Keratinocyte (primary cell): ENCODE measurements around the gene BAIAP2. TPM values are rescaled to one million over a fixed set of nuclear protein-coding genes. Genes with fewer than 3 reads are reported as not detected.
"Not testable (repeated sequence)": the region's sequence is repeated elsewhere in the genome, so short reads cannot be mapped to it uniquely, and the experiment has no call there.

Source experiments
- DNase-seq: peaks from one replicate; pipeline ENCODE4 v3.0.0-alpha.2; 2011; ENCODE audit warnings: low read depth, missing footprints, low spot score
- FAIRE-seq: peaks from 2 replicates; lab custom pipeline; 2011; peaks lifted over from hg19 to GRCh38; lab: Jason Lieb, UNC
- H2AFZ ChIP-seq: 2 replicates; pipeline ENCODE4 v1.6.0; 2012; ENCODE audit warnings: low read length, control low read depth, inconsistent platforms; ENCODE audit not compliant: control insufficient read depth
- H3K27ac ChIP-seq: 2 replicates; pipeline ENCODE4 v1.5.1; 2011; ENCODE audit warnings: low read length; ENCODE audit not compliant: control insufficient read depth, insufficient read depth
- H3K27me3 ChIP-seq: 3 replicates; pipeline ENCODE4 v1.6.0; 2011; ENCODE audit warnings: low read length; ENCODE audit not compliant: control insufficient read depth, insufficient read depth; ENCODE audit errors: extremely low read depth
- H3K36me3 ChIP-seq, 2 experiments: 2 replicates in 1 of 2; 3 replicates in 1 of 2; pipeline ENCODE4 v1.5.1; 2011; ENCODE audit warnings: low read length in 2 of 2, mild to moderate bottlenecking in 1 of 2; ENCODE audit not compliant: control insufficient read depth in 2 of 2, insufficient read depth in 2 of 2; ENCODE audit errors: extremely low read depth in 1 of 2
- H3K4me1 ChIP-seq: 3 replicates; pipeline ENCODE4 v1.5.1; 2011; ENCODE audit warnings: low read length; ENCODE audit not compliant: control insufficient read depth, insufficient read depth; ENCODE audit errors: extremely low read depth
- H3K4me2 ChIP-seq: 3 replicates; pipeline ENCODE4 v1.6.0; 2011; ENCODE audit warnings: low read depth, low read length; ENCODE audit not compliant: control insufficient read depth, insufficient read depth; ENCODE audit errors: extremely low read depth
- H3K4me3 ChIP-seq, 3 experiments: fragments of 200-600 bp in 1 of 3; sonication (generic) in 1 of 3; 2 replicates in 2 of 3; 3 replicates in 1 of 3; pipeline ENCODE4 v1.5.1; 2011 to 2016; ENCODE audit warnings: low read length in 3 of 3, mild to moderate bottlenecking in 3 of 3, control low read depth in 2 of 3, inconsistent platforms in 1 of 3, low read depth in 1 of 3, mixed read lengths in 1 of 3, mixed run types in 1 of 3, moderate library complexity in 1 of 3; ENCODE audit not compliant: control insufficient read depth in 2 of 3, insufficient read depth in 2 of 3; ENCODE audit errors: extremely low read depth in 1 of 3
- H3K79me2 ChIP-seq: 2 replicates; pipeline ENCODE4 v1.6.0; 2012; ENCODE audit warnings: low read length; ENCODE audit not compliant: control insufficient read depth, insufficient read depth
- H3K9ac ChIP-seq: 3 replicates; pipeline ENCODE4 v1.6.0; 2011; ENCODE audit warnings: low read length; ENCODE audit not compliant: control insufficient read depth, insufficient read depth; ENCODE audit errors: extremely low read depth
- H3K9me1 ChIP-seq: 3 replicates; pipeline ENCODE4 v1.6.0; 2011; ENCODE audit warnings: low read length; ENCODE audit not compliant: control insufficient read depth, insufficient read depth; ENCODE audit errors: extremely low read depth
- H3K9me3 ChIP-seq: 2 replicates; pipeline ENCODE4 v1.5.1; 2012; ENCODE audit warnings: low read depth, low read length; ENCODE audit not compliant: control insufficient read depth
- H4K20me1 ChIP-seq: 3 replicates; pipeline ENCODE4 v1.6.0; 2011; ENCODE audit warnings: low read length; ENCODE audit not compliant: control insufficient read depth, insufficient read depth; ENCODE audit errors: extremely low read depth
- CTCF ChIP-seq, 3 experiments: IDR thresholded peaks in 1 of 3; conservative IDR thresholded peaks in 1 of 3; optimal IDR thresholded peaks in 1 of 3; 2 replicates in 2 of 3; 3 replicates in 1 of 3; pipeline versions ENCODE3 to v1.5.1; 2011; ENCODE audit warnings: low read length in 3 of 3, mild to moderate bottlenecking in 3 of 3, moderate library complexity in 2 of 3, control low read depth in 1 of 3, inconsistent platforms in 1 of 3; ENCODE audit not compliant: insufficient read depth in 2 of 3; ENCODE audit errors: extremely low read depth in 1 of 3
- EZH2 ChIP-seq: IDR thresholded peaks from one replicate; pipeline ENCODE4 v1.6.1; 2012; ENCODE audit warnings: inconsistent platforms, mild to moderate bottlenecking, low read length, moderate library complexity
- dilution Hi-C: fragments of 300-500 bp; cut with MboI; formaldehyde crosslinking; loops from one replicate; pipeline ENCODE4 v1.7.0; 2020; ENCODE audit warnings: low sequenced_read_pairs; ENCODE audit not compliant: extremely low pct_ligation_motif_present
- polyA plus RNA-seq, 5 experiments: library from polyadenylated mRNA; depleted of rRNA in 3 of 5; stranded (reverse) in 3 of 5; stranded (forward) in 1 of 5; unstranded in 1 of 5; fragments of >200 nt; gene quantifications; 1 replicate in 1 of 5; 2 replicates in 3 of 5; 3 replicates in 1 of 5; pipeline versions ENCODE4 v1.2.1 to v1.2.3, GENCODE V29; 2011 to 2012; ENCODE audit warnings: missing spikeins in 2 of 5, low read depth in 1 of 5, low replicate concordance in 1 of 5

BAIAP2 gene
- polyA plus RNA-seq, 1 donor (not counting 4 experiments of a cell fraction or from before 2014, with no cell fraction given), result 56.7 TPM

- Histone ChIP-seq H3K9me1 (no peaks in the 10 kb centered on the region), H3K36me3 (no peaks in the 10 kb centered on the region), H3K27me3 (no peaks in the 10 kb centered on the region), H3K4me3 (no peak overlapping the region), H3K4me2 (no peak overlapping the region), H3K27ac (no peak overlapping the region), H4K20me1 (no peaks in the 10 kb centered on the region), H3K9me3 (peaks cover 5% of the 10 kb centered on the region), H3K79me2 (no peaks in the 10 kb centered on the region), H3K9ac (no peak overlapping the region), H2AFZ (no peak overlapping the region), H3K4me1 (peaks cover 19% of the 10 kb centered on the region)
- FAIRE-seq (no peak), DNase-seq (no peak)
- dilution Hi-C loops, result no loop called here
- no peak for TF ChIP-seq CTCF (optimal IDR thresholded peaks at IDR 0.05 in 1 of 3, IDR thresholded peaks at IDR 0.05 in 1 of 3, conservative IDR thresholded peaks at IDR 0.05 in 1 of 3; ENCODE audit: extremely low read depth in 1 of 3, insufficient read depth in 2 of 3, low read length in 3 of 3)
These were observed 18.4 kb upstream of the BAIAP2 start for GRCh38 chr17:81016575-81016974.

GRCh38 chr17:81017330-81017729 is 17.6 kb upstream of the BAIAP2 start:
- H3K27ac ChIP-seq, H3K9me3 ChIP-seq, H3K27me3 ChIP-seq, FAIRE-seq, H3K4me2 ChIP-seq, H3K36me3 ChIP-seq, H3K79me2 ChIP-seq, H3K9ac ChIP-seq, H3K9me1 ChIP-seq, H3K4me3 ChIP-seq, H2AFZ ChIP-seq, dilution Hi-C loops, DNase-seq, H4K20me1 ChIP-seq: not testable (repeated sequence)
- H3K4me1 ChIP-seq, result peaks cover 15% of the 10 kb centered on the region

GRCh38 chr17:81018044-81018802 is 16.7 kb upstream of the BAIAP2 start:
- Histone ChIP-seq H3K36me3 (no peaks in the 10 kb centered on the region), H3K4me1 (peaks cover 17% of the 10 kb centered on the region), H3K9me3 (peaks cover 5% of the 10 kb centered on the region), H3K79me2 (no peaks in the 10 kb centered on the region), H2AFZ (peak overlapping the region; percentile 74), H3K9ac (no peak overlapping the region), H3K4me3 (no peak overlapping the region), H3K9me1 (no peaks in the 10 kb centered on the region), H3K27me3 (no peaks in the 10 kb centered on the region), H3K27ac (no peak overlapping the region), H3K4me2 (peak overlapping the region; percentile 16), H4K20me1 (no peaks in the 10 kb centered on the region)
- TF ChIP-seq CTCF (optimal IDR thresholded peaks at IDR 0.05 in 1 of 3, IDR thresholded peaks at IDR 0.05 in 1 of 3, conservative IDR thresholded peaks at IDR 0.05 in 1 of 3; ENCODE audit: extremely low read depth in 1 of 3, insufficient read depth in 2 of 3, low read length in 3 of 3), result no peak
- TF ChIP-seq EZH2, result no peak
- dilution Hi-C loops, result no loop called here
- DNase-seq (no peak), FAIRE-seq (peak; percentile 26)
